Left lung (tissue), 10 donors: ENCODE measurements around the gene GALNT10. TPM values are rescaled to one million over a fixed set of nuclear protein-coding genes. Genes with fewer than 3 reads are reported as not detected.

ENCODE experiments used
- ATAC-seq: fragments of 200-7000 bp; cut with Tn5 transposase; one replicate; pipeline ENCODE4 v1.9.1; 2020; ENCODE audit warnings: moderate library complexity
- DNase-seq, 4 donors: peaks; one replicate each; pipeline ENCODE4 v3.0.0-alpha.2; 2013 to 2020
- H3K27ac ChIP-seq, 2 donors: fragments of 200-600 bp; sonication (generic) in 1 of 2; one replicate each; pipeline versions ENCODE4 v1.5.0 to v1.8.0; 2020 to 2021
- H3K27me3 ChIP-seq, 2 donors: fragments of 200-600 bp; sonication (generic) in 1 of 2; one replicate each; pipeline versions ENCODE4 v1.5.0 to v1.8.0; 2020 to 2021
- H3K36me3 ChIP-seq, 2 donors: fragments of 200-600 bp; sonication (generic) in 1 of 2; one replicate each; pipeline versions ENCODE4 v1.5.0 to v1.8.0; 2020 to 2021
- H3K4me1 ChIP-seq, 2 donors: fragments of 200-600 bp; one replicate each; pipeline ENCODE4 v1.8.0; 2021
- H3K4me3 ChIP-seq, 2 donors: fragments of 200-600 bp; sonication (generic) in 1 of 2; one replicate each; pipeline versions ENCODE4 v1.5.0 to v1.8.0; 2020 to 2021; ENCODE audit warnings: mild to moderate bottlenecking in 1 of 2
- H3K9me3 ChIP-seq, 2 donors: fragments of 200-600 bp; sonication (generic) in 1 of 2; one replicate each; pipeline versions ENCODE4 v1.5.0 to v1.8.0; 2020 to 2021
- CTCF ChIP-seq, 2 donors: fragments of 200-600 bp; sonication (generic) in 1 of 2; IDR thresholded peaks; one replicate each; pipeline versions ENCODE4 v1.5.0 to v1.8.0; 2021; ENCODE audit warnings: antibody characterized with exemption in 2 of 2
- intact Hi-C, 2 donors: fragments of 100-400 bp; cut with DNase I; formaldehyde crosslinking; loops; one replicate each; pipeline versions ENCODE4 v1.11.2 to v1.14.2; 2022
- polyA plus RNA-seq, 6 donors: library from polyadenylated mRNA; unstranded; fragments of 120-200 nt; gene quantifications; one replicate each; pipeline ENCODE4 v1.2.1, GENCODE V29; 2013; ENCODE audit not compliant: insufficient read length in 6 of 6
- total RNA-seq, 2 donors: library from RNA; stranded (reverse); fragmentation: NEBNext Ultra II Directional; extraction: Animal tissue kit (Norgen Biotek cat#: 25700); gene quantifications; one replicate each; pipeline ENCODE4 v1.2.1, GENCODE V29; 2021
- donor health status: DM: no; HTN: yes; CAD: no.
- donor health status: DM: no; HTN: no; CAD: no.

GALNT10 gene
- total and polyA plus RNA-seq, 8 donors, result 21.2 to 117 (median 25.7) TPM

GRCh38 chr5:154162539-154163151 is 27.9 kb upstream of the GALNT10 start:
- H3K27ac ChIP-seq, result no peak overlapping the region
- H3K36me3 ChIP-seq, result no peaks in the 10 kb centered on the region
- no peaks in the 10 kb centered on the region for H3K4me1 ChIP-seq
- no peaks in the 10 kb centered on the region for H3K9me3 ChIP-seq
- no peak overlapping the region for H3K4me3 ChIP-seq
- intact Hi-C loops, result no loop called here
- peak; percentile 36 for ATAC-seq
- no peak for TF ChIP-seq CTCF (IDR thresholded peaks at IDR 0.05)
- H3K27me3 ChIP-seq, result peaks cover 0 to 14% of the 10 kb centered on the region in 2 donors
- peak in 1 of 4 donors; percentile 55 for DNase-seq

GRCh38 chr5:154163327-154164248 is 26.9 kb upstream of the GALNT10 start:
- no peak overlapping the region for H3K4me3 ChIP-seq
- intact Hi-C loops, result no loop called here
- no peaks in the 10 kb centered on the region for H3K36me3 ChIP-seq
- H3K27ac ChIP-seq, result no peak overlapping the region
- ATAC-seq (no peak), DNase-seq (no peak)
- H3K9me3 ChIP-seq, result no peaks in the 10 kb centered on the region
- peaks cover 0 to 14% of the 10 kb centered on the region in 2 donors for H3K27me3 ChIP-seq
- TF ChIP-seq CTCF (IDR thresholded peaks at IDR 0.05), result no peak
- no peaks in the 10 kb centered on the region for H3K4me1 ChIP-seq

DNA sequence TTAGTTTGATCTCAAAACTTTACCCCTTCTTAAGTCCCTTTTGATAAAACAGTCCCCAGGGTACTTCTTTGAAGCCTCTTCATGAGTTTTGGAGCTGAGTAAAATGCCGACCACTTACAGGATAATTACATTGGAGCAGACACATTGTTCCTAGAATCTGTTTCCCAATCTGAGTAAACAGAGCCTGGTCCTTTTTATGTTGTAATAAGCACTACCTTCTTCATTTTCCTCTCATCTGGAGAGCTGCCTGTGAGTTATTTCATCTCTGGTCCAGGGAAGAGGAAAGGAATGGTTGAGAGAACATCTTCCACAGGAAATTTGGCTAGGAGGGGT is 26.3 kb upstream of the GALNT10 start:
- no peaks in the 10 kb centered on the region for H3K4me1 ChIP-seq
- no peak for ATAC-seq
- peaks cover 0 to 14% of the 10 kb centered on the region in 2 donors for H3K27me3 ChIP-seq
- H3K4me3 ChIP-seq, result no peak overlapping the region
- no peak for DNase-seq
- no peaks in the 10 kb centered on the region for H3K9me3 ChIP-seq
- no peak overlapping the region for H3K27ac ChIP-seq
- no peaks in the 10 kb centered on the region for H3K36me3 ChIP-seq
- TF ChIP-seq CTCF (IDR thresholded peaks at IDR 0.05), result no peak
- intact Hi-C loops, result no loop called here

- Histone ChIP-seq H3K36me3 (no peaks in the 10 kb centered on the region), H3K4me1 (no peaks in the 10 kb centered on the region), H3K27me3 (peaks cover 0 to 14% of the 10 kb centered on the region in 2 donors), H3K9me3 (no peaks in the 10 kb centered on the region), H3K27ac (no peak overlapping the region), H3K4me3 (no peak overlapping the region)
- no peak for TF ChIP-seq CTCF (IDR thresholded peaks at IDR 0.05)
- intact Hi-C loops, result no loop called here
- ATAC-seq (no peak), DNase-seq (no peak)
Measured at GRCh38 chr5:154165886-154166285, 24.6 kb upstream of the GALNT10 start.
